Endothelial cell of umbilical vein (primary cell): Measurements from ENCODE around the gene JPT2. TPM values are rescaled to one million over a fixed set of nuclear protein-coding genes. Genes with fewer than 3 reads are reported as not detected.

ENCODE experiments used
- BruUV-seq: library from RNA; stranded (reverse); fragments of 400-500 nt; replicated peaks from 2 replicates; lab custom pipeline; 2021; lab: Mats Ljungman, UMichigan
- CTCF ChIA-PET: fragments of 300-600, 350-600 bp; sonication (Branson Sonifier 250); formaldehyde crosslinking; loops from one replicate; lab custom pipeline; 2021; ENCODE audit warnings: antibody characterized with exemption, inconsistent platforms; lab: Charles Lee
- POLR2A ChIA-PET: fragments of 300-600, 350-600 bp; sonication (Branson Sonifier 250); formaldehyde crosslinking; loops from one replicate; lab custom pipeline; 2021; ENCODE audit warnings: antibody characterized with exemption, inconsistent platforms; lab: Charles Lee
- DNase-seq: peaks from one replicate; pipeline ENCODE4 v3.0.0-alpha.2; 2011; ENCODE audit warnings: low read depth, low spot score
- FAIRE-seq: peaks from 2 replicates; lab custom pipeline; 2011; peaks lifted over from hg19 to GRCh38; lab: Jason Lieb, UNC
- H2AFZ ChIP-seq: 2 replicates; pipeline ENCODE4 v1.6.0; 2012; ENCODE audit warnings: low read depth, low read length, control low read depth, inconsistent platforms
- H3K27ac ChIP-seq: 2 replicates; pipeline ENCODE4 v1.5.1; 2011; ENCODE audit warnings: low read depth, mild to moderate bottlenecking, control low read depth, low read length, moderate library complexity; ENCODE audit not compliant: insufficient read depth
- H3K27me3 ChIP-seq, 2 experiments: 2 replicates each; pipeline versions ENCODE4 v1.6.0 to v1.6.1; 2011; ENCODE audit warnings: low read length in 2 of 2, mixed read lengths in 1 of 2; ENCODE audit not compliant: control insufficient read depth in 2 of 2, insufficient read depth in 2 of 2
- H3K36me3 ChIP-seq, 2 experiments: 2 replicates in 1 of 2; 3 replicates in 1 of 2; pipeline ENCODE4 v1.5.1; 2011; ENCODE audit warnings: low read length in 2 of 2, mild to moderate bottlenecking in 1 of 2, moderate library complexity in 1 of 2; ENCODE audit not compliant: control insufficient read depth in 2 of 2, insufficient read depth in 2 of 2; ENCODE audit errors: extremely low read depth in 1 of 2
- H3K4me1 ChIP-seq: 3 replicates; pipeline ENCODE4 v1.5.1; 2011; ENCODE audit warnings: mild to moderate bottlenecking, low read length; ENCODE audit not compliant: control insufficient read depth, insufficient read depth; ENCODE audit errors: extremely low read depth
- H3K4me2 ChIP-seq: 2 replicates; pipeline ENCODE4 v1.6.1; 2011; ENCODE audit warnings: low read length, control low read depth, mixed read lengths; ENCODE audit not compliant: insufficient read depth
- H3K4me3 ChIP-seq, 3 experiments: fragments of 200-600 bp in 1 of 3; sonication (generic), shearing (Covaris generic) in 1 of 3; replicated peaks in 1 of 3; 2 replicates each; pipeline ENCODE4 v1.5.1; 2011 to 2016; ENCODE audit warnings: control low read depth in 3 of 3, low read length in 3 of 3, mild to moderate bottlenecking in 2 of 3, inconsistent platforms in 1 of 3, low read depth in 1 of 3, moderate library complexity in 1 of 3; ENCODE audit not compliant: insufficient read depth in 1 of 3
- H3K79me2 ChIP-seq: 2 replicates; pipeline ENCODE4 v1.6.0; 2012; ENCODE audit warnings: low read length, inconsistent platforms; ENCODE audit not compliant: control insufficient read depth, insufficient read depth
- H3K9ac ChIP-seq: replicated peaks from 2 replicates; pipeline ENCODE3; 2011; ENCODE audit warnings: low read length, control low read depth; ENCODE audit not compliant: insufficient read depth; ENCODE audit errors: extremely low read depth
- H3K9me1 ChIP-seq: replicated peaks from 3 replicates; pipeline ENCODE4 v1.6.0; 2011; ENCODE audit warnings: mild to moderate bottlenecking, low read length; ENCODE audit not compliant: control insufficient read depth, insufficient read depth; ENCODE audit errors: extremely low read depth
- H3K9me3 ChIP-seq: replicated peaks from 2 replicates; pipeline ENCODE4 v1.5.1; 2012; ENCODE audit warnings: low read length, inconsistent platforms; ENCODE audit not compliant: control insufficient read depth, insufficient read depth
- H4K20me1 ChIP-seq: replicated peaks from 2 replicates; pipeline ENCODE3; 2011; ENCODE audit warnings: mild to moderate bottlenecking, low read length; ENCODE audit not compliant: control insufficient read depth, insufficient read depth; ENCODE audit errors: extremely low read depth
- CTCF ChIP-seq, 2 donors: IDR thresholded peaks; 1 replicate in 1 of 2; 2 replicates in 1 of 2; pipeline ENCODE4 v1.5.1; 2011; ENCODE audit warnings: low read length in 2 of 2, mild to moderate bottlenecking in 2 of 2, moderate library complexity in 2 of 2, control low read depth in 1 of 2, inconsistent platforms in 1 of 2, low read depth in 1 of 2; ENCODE audit not compliant: insufficient read depth in 1 of 2; ENCODE audit errors: extremely low read depth in 1 of 2
- EZH2 ChIP-seq: IDR thresholded peaks from 2 replicates; pipeline ENCODE4 v1.6.1; 2012; ENCODE audit warnings: borderline replicate concordance, low read depth, mild to moderate bottlenecking, moderate library complexity, low read length, inconsistent platforms; ENCODE audit not compliant: severe bottlenecking
- FOS ChIP-seq: IDR thresholded peaks from 2 replicates; pipeline ENCODE4 v1.6.1; 2011; ENCODE audit warnings: mild to moderate bottlenecking, low read length, moderate library complexity, borderline replicate concordance; ENCODE audit not compliant: insufficient read depth
- GATA2 ChIP-seq: IDR thresholded peaks from 2 replicates; pipeline ENCODE4 v1.7.0; 2011; ENCODE audit warnings: low read depth, mild to moderate bottlenecking, moderate library complexity, mixed read lengths, low read length; ENCODE audit not compliant: insufficient read length, insufficient read depth
- JUN ChIP-seq: IDR thresholded peaks from 2 replicates; pipeline ENCODE4 v1.6.1; 2011; ENCODE audit warnings: borderline replicate concordance, low read depth; ENCODE audit not compliant: insufficient read length, insufficient read depth
- MAX ChIP-seq: IDR thresholded peaks from 2 replicates; pipeline ENCODE4 v1.6.1; 2011; ENCODE audit not compliant: insufficient read depth, insufficient read length
- MYC ChIP-seq: IDR thresholded peaks from one replicate; pipeline ENCODE4 v1.6.1; 2011; ENCODE audit warnings: mild to moderate bottlenecking, low read depth, low read length
- POLR2A ChIP-seq: IDR thresholded peaks from 2 replicates; pipeline ENCODE4 v1.6.1; 2012; ENCODE audit warnings: low read depth, mild to moderate bottlenecking, control low read depth, low read length
- POLR2AphosphoS5 ChIP-seq: IDR thresholded peaks from 2 replicates; pipeline ENCODE4 v1.6.1; 2012; ENCODE audit warnings: low read depth, mild to moderate bottlenecking, control low read depth, low read length, moderate library complexity; ENCODE audit not compliant: insufficient read depth
- dilution Hi-C: fragments of 300-500 bp; cut with MboI; formaldehyde crosslinking; loops from one replicate; pipeline ENCODE4 v1.15.0; 2019; ENCODE audit warnings: low sequenced_read_pairs; ENCODE audit not compliant: extremely low pct_ligation_motif_present
- intact Hi-C: fragments of 100-400 bp; cut with micrococcal nuclease; formaldehyde crosslinking; loops from one replicate; pipeline ENCODE4 v1.10.0; 2022
- polyA plus RNA-seq, 4 experiments: library from polyadenylated mRNA; depleted of rRNA in 3 of 4; stranded (reverse) in 3 of 4; unstranded in 1 of 4; fragments of >200 nt; gene quantifications; 2 replicates each; pipeline versions ENCODE4 v1.2.1 to v1.2.3, GENCODE V29; 2011 to 2012; ENCODE audit warnings: missing spikeins in 1 of 4
- total RNA-seq: library from RNA; stranded (reverse); gene quantifications from 2 replicates; pipeline ENCODE4 v1.2.3, GENCODE V29; 2021

The JPT2 gene
- total and polyA plus RNA-seq, 2 donors (not counting 3 experiments of a cell fraction or from before 2014, with no cell fraction given), result 35.8 to 93.3 TPM

- no peak overlapping the region for H3K4me3 ChIP-seq
- H3K9ac ChIP-seq, result no peak overlapping the region
- no peaks in the 10 kb centered on the region for H3K27me3 ChIP-seq
- H3K4me2 ChIP-seq, result no peak overlapping the region
- intact Hi-C loops (no loop called here), dilution Hi-C loops (no loop called here)
- ChIA-PET CTCF (interaction anchor here (1.4 kb wide), 1 partner anchor 17 kb away, joined by 4 read pairs; no protein-coding TSS in a partner anchor), POLR2A (no interaction called here)
- peaks cover under 1% of the 10 kb centered on the region for H3K4me1 ChIP-seq
- H3K79me2 ChIP-seq, result no peaks in the 10 kb centered on the region
- no peak for FAIRE-seq
- no peaks in the 10 kb centered on the region for H3K9me1 ChIP-seq
- BruUV-seq, result no TSS peak
- H3K9me3 ChIP-seq, result no peaks in the 10 kb centered on the region
- no peak for TF ChIP-seq MAX
- TF ChIP-seq MYC, result no peak
- TF ChIP-seq CTCF (IDR thresholded peaks at IDR 0.05; ENCODE audit: extremely low read depth in 1 of 2, insufficient read depth in 1 of 2, low read depth in 1 of 2, low read length in 2 of 2), result no peak
- DNase-seq, result no peak
- no peak overlapping the region for H2AFZ ChIP-seq
- H4K20me1 ChIP-seq, result no peaks in the 10 kb centered on the region
- H3K36me3 ChIP-seq, result peaks cover 26 to 82% of the 10 kb centered on the region in 2 experiments
- H3K27ac ChIP-seq, result no peak overlapping the region
These were observed 8.4 kb upstream of the JPT2 start for GRCh38 chr16:1669698-1670097.

DNA sequence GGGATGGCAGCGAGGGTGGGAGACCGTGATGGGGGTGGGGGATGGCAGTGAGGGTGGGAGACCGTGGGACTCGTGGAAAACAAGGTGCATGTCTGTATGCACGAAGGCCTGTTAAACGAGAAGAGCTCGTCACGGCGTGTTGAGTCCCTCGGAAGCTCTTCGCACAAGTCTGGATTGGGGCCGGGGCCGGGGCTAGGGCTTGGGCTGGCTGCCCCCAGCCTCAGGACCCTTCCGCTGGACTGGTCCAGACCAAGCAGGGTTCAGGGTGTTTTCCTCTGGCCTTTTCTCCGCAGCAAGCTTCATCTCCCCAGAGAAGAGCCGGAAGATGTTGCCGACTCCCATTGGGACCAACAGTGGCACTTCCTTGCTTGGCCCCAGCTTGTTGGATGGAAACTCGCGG, 7.7 kb upstream of the JPT2 start:
- H3K27me3 ChIP-seq, result no peaks in the 10 kb centered on the region
- H2AFZ ChIP-seq, result no peak overlapping the region
- H4K20me1 ChIP-seq, result no peaks in the 10 kb centered on the region
- dilution Hi-C loops (no loop called here), intact Hi-C loops (no loop called here)
- ChIA-PET CTCF (interaction anchor here (1.6 kb wide), 1 partner anchor 53 kb away, joined by 4 read pairs; no protein-coding TSS in a partner anchor), POLR2A (no interaction called here)
- H3K9ac ChIP-seq, result no peak overlapping the region
- FAIRE-seq (no peak), DNase-seq (no peak)
- no peaks in the 10 kb centered on the region for H3K79me2 ChIP-seq
- BruUV-seq, result no TSS peak
- no peak overlapping the region for H3K4me3 ChIP-seq
- TF ChIP-seq MAX (no peak), JUN (no peak), FOS (no peak), POLR2A (no peak), EZH2 (no peak), MYC (no peak), GATA2 (no peak), CTCF (IDR thresholded peaks at IDR 0.05; ENCODE audit: extremely low read depth in 1 of 2, insufficient read depth in 1 of 2, low read depth in 1 of 2, low read length in 2 of 2) (no peak), POLR2AphosphoS5 (no peak)
- H3K27ac ChIP-seq, result no peak overlapping the region
- H3K4me1 ChIP-seq, result peaks cover 7% of the 10 kb centered on the region
- H3K36me3 ChIP-seq, result peaks cover 26 to 80% of the 10 kb centered on the region in 2 experiments
- H3K9me1 ChIP-seq, result no peaks in the 10 kb centered on the region
- no peak overlapping the region for H3K4me2 ChIP-seq
- H3K9me3 ChIP-seq, result no peaks in the 10 kb centered on the region
